Neural crest cell (in vitro differentiated cells): ENCODE results near the gene MYT1. TPM values are rescaled to one million over a fixed set of nuclear protein-coding genes. Genes with fewer than 3 reads are reported as not detected.
"Not testable (repeated sequence)": the region's sequence is repeated elsewhere in the genome, so short reads cannot be mapped to it uniquely, and the experiment has no call there.

Experiments
- DNase-seq: peaks from one replicate; pipeline ENCODE4 v3.0.0; 2021; ENCODE audit warnings: low read depth, mixed read lengths, low spot score
- H3K27ac Mint-ChIP-seq: one replicate; pipeline ENCODE4 v1.8.0; 2021; ENCODE audit warnings: mild to moderate bottlenecking, mixed read lengths; ENCODE audit not compliant: unreplicated experiment
- H3K27me3 Mint-ChIP-seq: 2 replicates; pipeline ENCODE4 v1.8.0; 2021; ENCODE audit warnings: low read depth, mild to moderate bottlenecking, mixed read lengths
- H3K36me3 Mint-ChIP-seq: 2 replicates; pipeline ENCODE4 v1.8.0; 2021; ENCODE audit warnings: low read depth, mild to moderate bottlenecking, mixed read lengths
- H3K4me1 Mint-ChIP-seq: 2 replicates; pipeline ENCODE4 v1.8.0; 2021; ENCODE audit warnings: mixed read lengths
- H3K4me3 Mint-ChIP-seq: one replicate; pipeline ENCODE4 v1.8.0; 2021; ENCODE audit warnings: mild to moderate bottlenecking, mixed read lengths
- H3K9me3 Mint-ChIP-seq: 2 replicates; pipeline ENCODE4 v1.8.0; 2021; ENCODE audit warnings: mixed read lengths
- CTCF ChIP-seq: fragments of 200-600 bp; sonication (generic); conservative IDR thresholded peaks from 2 replicates; pipeline ENCODE4 v1.5.0; 2021; ENCODE audit warnings: antibody characterized with exemption, mild to moderate bottlenecking
- total RNA-seq: library from RNA; stranded (reverse); gene quantifications from 2 replicates; pipeline ENCODE4 v1.2.1, GENCODE V29; 2021

MYT1 gene
- total RNA-seq, 1 donor from 2014 or later: 4.3 TPM

- peaks cover 3% of the 10 kb centered on the region for H3K9me3 Mint-ChIP-seq
- H3K27me3 Mint-ChIP-seq: peaks cover 6% of the 10 kb centered on the region
- no peak overlapping the region for H3K27ac Mint-ChIP-seq
- H3K36me3 Mint-ChIP-seq: no peaks in the 10 kb centered on the region
- peaks cover 10% of the 10 kb centered on the region for H3K4me1 Mint-ChIP-seq
- H3K4me3 Mint-ChIP-seq: no peak overlapping the region
- DNase-seq: no peak
- TF ChIP-seq CTCF: no peak
Measured at GRCh38 chr20:64130271-64130670, 34.0 kb upstream of the MYT1 start.

GRCh38 chr20:64130876-64131275 is 33.4 kb upstream of the MYT1 start:
- TF ChIP-seq CTCF: no peak
- H3K27me3 Mint-ChIP-seq: peaks cover 7% of the 10 kb centered on the region
- peak overlapping the region; percentile 10 for H3K27ac Mint-ChIP-seq
- peaks cover 3% of the 10 kb centered on the region for H3K9me3 Mint-ChIP-seq
- no peaks in the 10 kb centered on the region for H3K36me3 Mint-ChIP-seq
- no peak for DNase-seq
- H3K4me1 Mint-ChIP-seq: peaks cover 10% of the 10 kb centered on the region
- no peak overlapping the region for H3K4me3 Mint-ChIP-seq

GRCh38 chr20:64131406-64131805 is 32.8 kb upstream of the MYT1 start:
- H3K36me3 Mint-ChIP-seq: no peaks in the 10 kb centered on the region
- H3K4me1 Mint-ChIP-seq: peaks cover 10% of the 10 kb centered on the region
- no peak for TF ChIP-seq CTCF
- H3K27me3 Mint-ChIP-seq: peaks cover 9% of the 10 kb centered on the region
- H3K4me3 Mint-ChIP-seq: no peak overlapping the region
- H3K9me3 Mint-ChIP-seq: peaks cover 3% of the 10 kb centered on the region
- peak overlapping the region; percentile 83 for H3K27ac Mint-ChIP-seq
- DNase-seq: no peak

GRCh38 chr20:64133951-64134407 is 30.3 kb upstream of the MYT1 start:
- H3K4me1 Mint-ChIP-seq: peaks cover 10% of the 10 kb centered on the region
- TF ChIP-seq CTCF: peak; percentile 27
- H3K4me3 Mint-ChIP-seq: no peak overlapping the region
- H3K27ac Mint-ChIP-seq: no peak overlapping the region
- H3K36me3 Mint-ChIP-seq: no peaks in the 10 kb centered on the region
- no peaks in the 10 kb centered on the region for H3K9me3 Mint-ChIP-seq
- DNase-seq: no peak
- peaks cover 3% of the 10 kb centered on the region for H3K27me3 Mint-ChIP-seq

- not testable (repeated sequence) for H3K9me3 Mint-ChIP-seq, H3K4me3 Mint-ChIP-seq
Measured at GRCh38 chr20:64134744-64135143, 29.5 kb upstream of the MYT1 start.

GRCh38 chr20:64136004-64136710 is 28.1 kb upstream of the MYT1 start:
- peaks cover 16% of the 10 kb centered on the region for H3K4me1 Mint-ChIP-seq
- H3K9me3 Mint-ChIP-seq: no peaks in the 10 kb centered on the region
- no peak for TF ChIP-seq CTCF
- H3K27me3 Mint-ChIP-seq: peaks cover 3% of the 10 kb centered on the region
- H3K36me3 Mint-ChIP-seq: no peaks in the 10 kb centered on the region
- H3K4me3 Mint-ChIP-seq: no peak overlapping the region
- no peak overlapping the region for H3K27ac Mint-ChIP-seq
- no peak for DNase-seq

More at GRCh38 chr20:64134744-64135143, 29.5 kb upstream of the MYT1 start:
- DNase-seq, H3K27ac Mint-ChIP-seq, H3K36me3 Mint-ChIP-seq, H3K27me3 Mint-ChIP-seq: not testable (repeated sequence)
- peaks cover 12% of the 10 kb centered on the region for H3K4me1 Mint-ChIP-seq
